ENCODE measurements around the gene MARK1. TPM values are rescaled to one million over a fixed set of nuclear protein-coding genes. Genes with fewer than 3 reads are reported as not detected.

Gene MARK1
- total and polyA plus RNA-seq, 9 of the 15 experiments (the other 6 are each of a cell fraction or from before 2014, with no cell fraction given): not detected

- WGBS (ENCODE audit: insufficient coverage, low coverage, missing lambda C conversion rate): 0% methylated on average over 3 of the region's 3 CpGs
- no peaks in the 10 kb centered on the region for H3K4me1 ChIP-seq (replicated peaks in 1 of 2; ENCODE audit: control insufficient read depth in 2 of 2, insufficient read depth in 2 of 2, low read length in 2 of 2)
- H3K4me3 ChIP-seq: no peak overlapping the region
- H3K36me3 ChIP-seq (ENCODE audit: control insufficient read depth, insufficient read depth, low read length): no peaks in the 10 kb centered on the region
- H4K20me1 ChIP-seq (replicated peaks; ENCODE audit: control insufficient read depth, insufficient read depth, low read length): no peaks in the 10 kb centered on the region
- FAIRE-seq (no peak), ATAC-seq (no peak), DNase-seq (ENCODE audit: extremely low read depth in 1 of 4, low spot score in 3 of 4) (no peak)
- no peaks in the 10 kb centered on the region for H3K79me2 ChIP-seq (ENCODE audit: control insufficient read depth, insufficient read depth, low read length)
- no peaks in the 10 kb centered on the region for H3K9me3 ChIP-seq (replicated peaks; ENCODE audit: control insufficient read depth, insufficient read depth, low read depth, low read length)
- in situ Hi-C loops (cut with MboI): no loop called here
- ChIA-PET POLR2A (no interaction called here), CTCF (ENCODE audit: low intra/inter-chr PET ratio) (no interaction called here)
- no peak overlapping the region for H3K27ac ChIP-seq (ENCODE audit: extremely low read depth, low read depth, low read length)
- TF ChIP-seq, protein P1, sequence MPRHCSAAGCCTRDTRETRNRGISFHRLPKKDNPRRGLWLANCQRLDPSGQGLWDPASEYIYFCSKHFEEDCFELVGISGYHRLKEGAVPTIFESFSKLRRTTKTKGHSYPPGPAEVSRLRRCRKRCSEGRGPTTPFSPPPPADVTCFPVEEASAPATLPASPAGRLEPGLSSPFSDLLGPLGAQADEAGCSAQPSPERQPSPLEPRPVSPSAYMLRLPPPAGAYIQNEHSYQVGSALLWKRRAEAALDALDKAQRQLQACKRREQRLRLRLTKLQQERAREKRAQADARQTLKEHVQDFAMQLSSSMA (CRISPR knock-in tag; IDR thresholded peaks at IDR 0.05): no peak
- TF ChIP-seq NR1H2 (CRISPR knock-in tag; IDR thresholded peaks at IDR 0.05) (no peak), E2F5 (CRISPR knock-in tag; IDR thresholded peaks at IDR 0.05) (no peak), HMG20A (CRISPR knock-in tag; conservative IDR thresholded peaks at IDR 0.05) (no peak), GTF2E2 (tag; IDR thresholded peaks at IDR 0.05) (no peak), NCOR1 (IDR thresholded peaks at IDR 0.05) (no peak), KDM2B (CRISPR knock-in tag; IDR thresholded peaks at IDR 0.05) (no peak), GABPB2 (CRISPR knock-in tag; conservative IDR thresholded peaks at IDR 0.05) (no peak), RBM17 (IDR thresholded peaks at IDR 0.05; ENCODE audit: borderline replicate concordance, low read depth, low read length) (no peak), DIDO1 (tag; IDR thresholded peaks at IDR 0.05; ENCODE audit: low read depth) (no peak), TSC22D4 (tag; IDR thresholded peaks at IDR 0.05) (no peak), POLR2AphosphoS5 (IDR thresholded peaks at IDR 0.05; ENCODE audit: control insufficient read depth, insufficient read depth, low read depth, low read length) (no peak), RBM14 (IDR thresholded peaks at IDR 0.05; ENCODE audit: borderline replicate concordance, insufficient read depth, low read depth, low read length) (no peak), FOXK1 (CRISPR knock-in tag; IDR thresholded peaks at IDR 0.05; ENCODE audit: borderline replicate concordance) (no peak), KHSRP (IDR thresholded peaks at IDR 0.05) (no peak), CHCHD3 (CRISPR knock-in tag; IDR thresholded peaks at IDR 0.05) (no peak)
- TF ChIP-seq, protein P2, sequence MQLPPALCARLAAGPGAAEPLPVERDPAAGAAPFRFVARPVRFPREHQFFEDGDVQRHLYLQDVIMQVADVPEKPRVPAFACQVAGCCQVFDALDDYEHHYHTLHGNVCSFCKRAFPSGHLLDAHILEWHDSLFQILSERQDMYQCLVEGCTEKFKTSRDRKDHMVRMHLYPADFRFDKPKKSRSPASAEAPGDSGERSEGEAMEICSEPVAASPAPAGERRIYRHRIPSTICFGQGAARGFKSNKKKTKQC (CRISPR knock-in tag; IDR thresholded peaks at IDR 0.05): no peak
- intact Hi-C loops (cut with micrococcal nuclease): no loop called here
- no peaks in the 10 kb centered on the region for H3K9me1 ChIP-seq (ENCODE audit: control insufficient read depth, insufficient read depth, low read length)
- no peak overlapping the region for H2AFZ ChIP-seq (ENCODE audit: low read depth, low read length)
- no peak overlapping the region for H3K4me2 ChIP-seq (ENCODE audit: insufficient read depth, low read length)
- BruUV-seq (replicated peaks): no TSS peak
- H3K9ac ChIP-seq (ENCODE audit: insufficient read depth in 1 of 2, low read depth in 2 of 2, low read length in 2 of 2): no peak overlapping the region
- H3K27me3 ChIP-seq (ENCODE audit: control insufficient read depth in 2 of 2, insufficient read depth in 2 of 2, low read length in 2 of 2): no peaks in the 10 kb centered on the region
These were observed 67.2 kb downstream of the MARK1 start for GRCh38 chr1:220595179-220595578.

Measured in K562 (cell line).